PC-9 (cell line): Measurements from ENCODE around the gene UCP2.

ENCODE experiments used
- CTCF ChIP-seq: fragments of 200-600 bp; sonication (generic); conservative IDR thresholded peaks from 2 replicates; pipeline ENCODE4 v1.6.1; 2017; ENCODE audit warnings: mixed run types, antibody characterized with exemption, mild to moderate bottlenecking, moderate library complexity
- EZH2 ChIP-seq: fragments of 200-600 bp; sonication (generic); IDR thresholded peaks from 2 replicates; pipeline ENCODE4 v1.8.0; 2017; ENCODE audit warnings: antibody characterized with exemption, low read depth

GRCh38 chr11:73995731-73996130 is 13.1 kb upstream of the UCP2 start:
- TF ChIP-seq CTCF (no peak), EZH2 (no peak)
